ENCODE data around the gene MAPKAP1. TPM values are rescaled to one million over a fixed set of nuclear protein-coding genes. Genes with fewer than 3 reads are reported as not detected.

Gene MAPKAP1
- total RNA-seq, 1 experiment from 2014 or later: 55.5 TPM

DNA sequence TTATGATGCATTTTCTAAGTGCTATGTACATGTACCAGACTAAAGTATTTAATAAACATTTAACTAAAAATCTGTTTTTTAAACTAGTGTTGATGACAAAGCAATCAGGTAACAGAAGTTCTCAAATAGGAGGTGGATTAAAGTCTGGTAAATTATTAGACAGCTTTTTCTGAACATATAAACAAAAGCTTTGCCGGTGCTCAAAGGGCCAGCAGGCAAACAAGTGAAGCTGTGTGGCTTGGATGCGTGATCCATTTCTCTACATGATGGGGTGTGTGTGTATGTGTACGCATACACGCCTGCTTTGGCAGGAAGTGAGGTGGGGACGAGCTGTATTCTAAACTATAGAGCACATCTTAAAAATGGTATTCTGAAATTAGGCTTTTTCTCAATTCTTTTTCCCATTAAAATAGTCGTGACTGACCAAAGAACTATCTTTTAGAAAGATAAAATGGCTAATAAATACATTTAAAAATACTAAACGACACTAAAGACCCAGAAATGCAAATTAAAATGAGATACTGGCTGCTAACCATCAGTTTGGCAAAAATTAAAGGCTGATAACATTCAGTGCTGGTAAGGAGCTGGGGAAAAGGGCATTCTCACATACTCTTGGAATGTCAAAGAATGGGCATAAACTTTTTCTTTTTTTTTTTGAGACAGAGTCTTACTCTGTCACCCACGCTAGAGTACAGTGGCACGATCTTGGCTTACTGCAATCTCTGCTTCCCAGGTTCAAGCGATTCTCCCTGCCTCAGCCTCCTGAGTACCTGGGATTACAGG is 174.0 kb downstream of the MAPKAP1 start:
- Mint-ChIP-seq H3K4me3 (ENCODE audit: low read depth, unreplicated experiment) (no peak overlapping the region), H3K36me3 (ENCODE audit: insufficient read depth, unreplicated experiment) (peaks cover 4% of the 10 kb centered on the region), H3K9me3 (ENCODE audit: low read depth, unreplicated experiment) (no peaks in the 10 kb centered on the region), H3K27ac (ENCODE audit: unreplicated experiment) (no peak overlapping the region), H3K27me3 (ENCODE audit: unreplicated experiment) (no peaks in the 10 kb centered on the region), H3K4me1 (ENCODE audit: low read depth, unreplicated experiment) (peaks cover 23% of the 10 kb centered on the region)
- no peak for DNase-seq
- no TSS peak for BruUV-seq (replicated peaks)
- TF ChIP-seq, protein P1, sequence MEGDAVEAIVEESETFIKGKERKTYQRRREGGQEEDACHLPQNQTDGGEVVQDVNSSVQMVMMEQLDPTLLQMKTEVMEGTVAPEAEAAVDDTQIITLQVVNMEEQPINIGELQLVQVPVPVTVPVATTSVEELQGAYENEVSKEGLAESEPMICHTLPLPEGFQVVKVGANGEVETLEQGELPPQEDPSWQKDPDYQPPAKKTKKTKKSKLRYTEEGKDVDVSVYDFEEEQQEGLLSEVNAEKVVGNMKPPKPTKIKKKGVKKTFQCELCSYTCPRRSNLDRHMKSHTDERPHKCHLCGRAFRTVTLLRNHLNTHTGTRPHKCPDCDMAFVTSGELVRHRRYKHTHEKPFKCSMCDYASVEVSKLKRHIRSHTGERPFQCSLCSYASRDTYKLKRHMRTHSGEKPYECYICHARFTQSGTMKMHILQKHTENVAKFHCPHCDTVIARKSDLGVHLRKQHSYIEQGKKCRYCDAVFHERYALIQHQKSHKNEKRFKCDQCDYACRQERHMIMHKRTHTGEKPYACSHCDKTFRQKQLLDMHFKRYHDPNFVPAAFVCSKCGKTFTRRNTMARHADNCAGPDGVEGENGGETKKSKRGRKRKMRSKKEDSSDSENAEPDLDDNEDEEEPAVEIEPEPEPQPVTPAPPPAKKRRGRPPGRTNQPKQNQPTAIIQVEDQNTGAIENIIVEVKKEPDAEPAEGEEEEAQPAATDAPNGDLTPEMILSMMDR (IDR thresholded peaks at IDR 0.05; ENCODE audit: unreplicated experiment): no peak
- CTCF ChIA-PET: interaction anchor here (0.6 to 0.7 kb wide), 4 partner anchors 19 to 254 kb away, joined by 3 to 6 read pairs (median 4); no protein-coding TSS in a partner anchor
- intact Hi-C loops (cut with micrococcal nuclease; ENCODE audit: unreplicated experiment): loop anchor here (10.0 kb wide), 1 partner anchor 88 kb away; no protein-coding TSS in a partner anchor

DNA sequence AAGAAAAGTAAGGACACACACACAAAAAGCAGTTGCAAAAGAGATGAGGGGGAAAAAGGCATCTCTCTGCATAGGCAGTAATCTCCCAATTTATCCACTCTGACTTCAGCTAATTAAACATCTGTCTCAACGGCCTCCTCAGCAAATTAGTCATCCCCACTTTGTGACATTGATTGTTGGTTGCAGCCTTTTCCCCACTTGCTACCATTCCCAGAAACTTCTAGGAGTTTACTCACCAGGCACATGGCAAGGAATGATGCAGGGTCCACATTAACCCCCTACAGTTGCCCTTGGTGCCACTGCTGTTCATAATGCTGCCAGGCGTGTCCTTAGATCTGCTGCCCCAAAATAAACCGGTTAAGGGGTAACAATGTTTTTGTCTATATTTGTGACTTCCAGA is 174.6 kb downstream of the MAPKAP1 start:
- H3K36me3 Mint-ChIP-seq (ENCODE audit: insufficient read depth, unreplicated experiment): no peaks in the 10 kb centered on the region
- DNase-seq: no peak
- H3K27me3 Mint-ChIP-seq (ENCODE audit: unreplicated experiment): no peaks in the 10 kb centered on the region
- intact Hi-C loops (cut with micrococcal nuclease; ENCODE audit: unreplicated experiment): loop anchor here (10.0 kb wide), 1 partner anchor 88 kb away; no protein-coding TSS in a partner anchor
- CTCF ChIA-PET: interaction anchor here (0.7 kb wide), 3 partner anchors 19 to 242 kb away, joined by 3 to 6 read pairs (median 4); no protein-coding TSS in a partner anchor
- TF ChIP-seq, protein P1 (IDR thresholded peaks at IDR 0.05; ENCODE audit: unreplicated experiment): no peak
- no TSS peak for BruUV-seq (replicated peaks)
- H3K4me3 Mint-ChIP-seq (ENCODE audit: low read depth, unreplicated experiment): no peak overlapping the region
- peaks cover 17% of the 10 kb centered on the region for H3K4me1 Mint-ChIP-seq (ENCODE audit: low read depth, unreplicated experiment)
- no peak overlapping the region for H3K27ac Mint-ChIP-seq (ENCODE audit: unreplicated experiment)
- no peaks in the 10 kb centered on the region for H3K9me3 Mint-ChIP-seq (ENCODE audit: low read depth, unreplicated experiment)

DNA sequence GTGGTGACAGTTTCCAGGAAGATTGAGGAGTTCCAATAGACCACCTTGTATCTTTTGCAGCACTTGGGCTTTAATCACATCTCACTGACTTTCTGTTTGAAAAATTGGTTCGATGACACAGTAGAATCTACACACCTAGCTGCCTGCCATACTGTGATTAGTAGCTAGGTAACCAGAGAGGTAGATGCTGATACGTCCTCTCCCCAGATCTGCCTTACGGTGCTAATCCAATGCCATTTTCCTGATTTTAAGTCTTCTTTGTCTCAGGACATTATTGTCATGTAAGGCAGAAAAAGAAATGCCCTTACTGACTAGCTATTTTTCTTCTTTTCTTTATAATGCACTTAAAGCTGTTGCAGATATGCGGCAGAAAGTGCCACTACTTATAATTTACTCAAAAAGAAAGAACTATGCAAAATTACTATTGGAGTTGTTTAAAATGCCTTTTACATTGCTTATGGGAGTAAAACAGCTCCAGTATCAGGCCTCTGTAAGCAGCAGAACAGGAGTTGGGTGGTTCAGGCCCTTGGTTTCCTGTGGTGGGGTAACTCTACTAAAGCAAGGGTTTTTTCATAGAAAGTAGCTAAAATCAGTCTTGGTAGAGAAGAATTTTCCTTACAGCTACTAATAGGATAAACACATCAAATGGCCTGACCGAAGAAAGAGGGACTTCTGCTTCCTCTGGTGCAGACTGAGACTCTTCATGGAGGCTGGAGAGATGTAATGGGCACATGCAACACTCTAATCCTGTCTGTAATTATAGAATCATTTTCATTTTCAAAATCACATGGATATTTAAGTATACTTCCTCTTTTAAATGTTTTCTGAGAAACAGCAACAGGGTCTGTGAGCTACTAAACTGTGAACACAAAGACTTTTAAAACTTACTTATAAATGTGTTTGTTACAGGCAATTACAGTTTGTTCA is 177.2 kb downstream of the MAPKAP1 start:
- TF ChIP-seq, protein P1 (IDR thresholded peaks at IDR 0.05; ENCODE audit: unreplicated experiment): no peak
- CTCF ChIA-PET: interaction anchor here (0.6 kb wide), 1 partner anchor 540 kb away, joined by 4 read pairs; no protein-coding TSS in a partner anchor
- Mint-ChIP-seq H3K4me1 (ENCODE audit: low read depth, unreplicated experiment) (peaks cover 11% of the 10 kb centered on the region), H3K27me3 (ENCODE audit: unreplicated experiment) (no peaks in the 10 kb centered on the region), H3K36me3 (ENCODE audit: insufficient read depth, unreplicated experiment) (no peaks in the 10 kb centered on the region), H3K4me3 (ENCODE audit: low read depth, unreplicated experiment) (no peak overlapping the region), H3K27ac (ENCODE audit: unreplicated experiment) (no peak overlapping the region), H3K9me3 (ENCODE audit: low read depth, unreplicated experiment) (no peaks in the 10 kb centered on the region)
- no peak for DNase-seq
- intact Hi-C loops (cut with micrococcal nuclease; ENCODE audit: unreplicated experiment): loop anchor here (10.0 kb wide), 1 partner anchor 85 kb away; no protein-coding TSS in a partner anchor
- BruUV-seq (replicated peaks): no TSS peak

DNA sequence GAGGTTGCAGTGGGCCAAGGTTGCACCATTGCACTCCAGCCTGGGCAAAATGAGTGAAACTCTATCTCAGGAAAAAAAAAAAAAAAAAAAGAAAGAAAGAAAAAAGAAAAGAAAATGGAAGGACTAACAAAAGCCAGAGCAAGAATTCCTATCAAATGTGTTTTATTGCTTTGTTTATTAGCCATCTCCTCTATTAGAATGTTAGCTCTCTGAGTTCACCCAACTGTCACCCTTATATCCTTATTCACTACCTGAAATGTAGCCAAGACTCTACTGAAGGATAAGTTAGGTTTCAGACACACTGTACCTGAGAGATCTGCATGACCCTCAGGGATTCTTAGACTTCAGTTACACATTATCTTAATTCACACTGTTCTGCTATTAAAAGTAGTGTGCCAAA is 177.9 kb downstream of the MAPKAP1 start:
- BruUV-seq (replicated peaks): no TSS peak
- H3K9me3 Mint-ChIP-seq (ENCODE audit: low read depth, unreplicated experiment): no peaks in the 10 kb centered on the region
- no peaks in the 10 kb centered on the region for H3K27me3 Mint-ChIP-seq (ENCODE audit: unreplicated experiment)
- H3K4me3 Mint-ChIP-seq (ENCODE audit: low read depth, unreplicated experiment): no peak overlapping the region
- intact Hi-C loops (cut with micrococcal nuclease; ENCODE audit: unreplicated experiment): no loop called here
- no peaks in the 10 kb centered on the region for H3K36me3 Mint-ChIP-seq (ENCODE audit: insufficient read depth, unreplicated experiment)
- CTCF ChIA-PET: interaction anchor here (0.6 kb wide), 1 partner anchor 541 kb away, joined by 4 read pairs; no protein-coding TSS in a partner anchor
- H3K27ac Mint-ChIP-seq (ENCODE audit: unreplicated experiment): no peak overlapping the region
- peaks cover 11% of the 10 kb centered on the region for H3K4me1 Mint-ChIP-seq (ENCODE audit: low read depth, unreplicated experiment)
- DNase-seq: no peak
- TF ChIP-seq, protein P1 (IDR thresholded peaks at IDR 0.05; ENCODE audit: unreplicated experiment): no peak

All from Calu3 (cell line).